ENCODE measurements around the gene SLC38A7. TPM values are rescaled to one million over a fixed set of nuclear protein-coding genes. Genes with fewer than 3 reads are reported as not detected.
A peak's percentile ranks its signal among the peaks of the same experiment; 100 is the strongest.
"Not testable (repeated sequence)": the region's sequence is repeated elsewhere in the genome, so short reads cannot be mapped to it uniquely, and the experiment has no call there.

Gene SLC38A7
- total RNA-seq, 1 donor from 2014 or later = 12.0 TPM

DNA sequence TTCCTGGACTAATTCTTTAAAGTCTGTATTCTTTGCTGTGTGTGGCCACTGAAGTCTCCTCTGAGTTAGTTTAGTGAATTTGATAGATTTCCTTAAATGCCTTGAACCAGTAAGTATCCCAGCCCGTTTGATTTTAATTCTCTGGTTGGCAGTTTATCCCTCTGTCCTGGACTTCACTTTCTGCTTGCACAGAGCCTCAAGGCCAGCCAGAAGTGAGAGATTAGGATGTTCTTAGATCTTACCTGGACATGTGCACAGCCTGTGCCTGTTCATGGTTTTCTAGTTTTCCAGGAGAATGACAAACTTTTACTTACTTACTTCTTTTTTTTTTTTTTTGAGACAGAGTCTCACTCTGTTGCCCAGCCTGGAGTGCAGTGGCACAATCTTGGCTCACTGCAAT is 10.8 kb upstream of the SLC38A7 start:
- TF ChIP-seq CTCF (conservative IDR thresholded peaks at IDR 0.05; ENCODE audit: low read depth, low read length) = no peak
- DNase-seq (ENCODE audit: low read depth) = no peak
- H3K4me3 ChIP-seq (ENCODE audit: low read depth, low read length) = no peak overlapping the region

GRCh38 chr16:58692450-58692849 is 7.9 kb upstream of the SLC38A7 start:
- no peak for DNase-seq (ENCODE audit: low read depth)
- no peak for TF ChIP-seq CTCF (conservative IDR thresholded peaks at IDR 0.05; ENCODE audit: low read depth, low read length)
- H3K4me3 ChIP-seq (ENCODE audit: low read depth, low read length) = no peak overlapping the region

- not testable (repeated sequence) for H3K4me3 ChIP-seq (ENCODE audit: low read depth, low read length); DNase-seq (ENCODE audit: low read depth)
These were observed 2.6 kb upstream of the SLC38A7 start for GRCh38 chr16:58686985-58687706.

DNA sequence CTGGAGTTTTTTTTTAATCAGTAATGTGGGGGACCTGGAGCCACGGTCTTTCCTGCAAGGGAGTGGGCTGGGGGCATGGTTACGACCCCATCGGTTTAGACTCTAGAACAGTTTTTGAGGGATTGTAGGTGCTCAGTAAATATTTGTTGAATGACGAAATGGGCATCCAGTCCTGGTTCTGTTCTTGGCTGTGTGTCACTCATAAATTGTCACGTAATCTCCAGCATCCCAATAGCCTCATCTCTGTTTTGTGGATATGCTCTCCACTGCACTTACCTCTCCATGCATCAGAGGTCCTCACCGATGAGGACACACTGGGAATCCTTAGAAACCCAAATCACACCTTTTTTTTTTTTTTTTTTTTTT is 497 bp upstream of the SLC38A7 start:
- TF ChIP-seq CTCF (conservative IDR thresholded peaks at IDR 0.05; ENCODE audit: low read depth, low read length) = no peak
- peak overlapping the region; percentile 99 for H3K4me3 ChIP-seq (ENCODE audit: low read depth, low read length)
- no peak for DNase-seq (ENCODE audit: low read depth)

- no peak for TF ChIP-seq CTCF (conservative IDR thresholded peaks at IDR 0.05; ENCODE audit: low read depth, low read length)
- peak overlapping the region; percentile 99 for H3K4me3 ChIP-seq (ENCODE audit: low read depth, low read length)
- DNase-seq (ENCODE audit: low read depth) = no peak
These were observed 593 bp downstream of the SLC38A7 start for GRCh38 chr16:58684001-58684353.

DNA sequence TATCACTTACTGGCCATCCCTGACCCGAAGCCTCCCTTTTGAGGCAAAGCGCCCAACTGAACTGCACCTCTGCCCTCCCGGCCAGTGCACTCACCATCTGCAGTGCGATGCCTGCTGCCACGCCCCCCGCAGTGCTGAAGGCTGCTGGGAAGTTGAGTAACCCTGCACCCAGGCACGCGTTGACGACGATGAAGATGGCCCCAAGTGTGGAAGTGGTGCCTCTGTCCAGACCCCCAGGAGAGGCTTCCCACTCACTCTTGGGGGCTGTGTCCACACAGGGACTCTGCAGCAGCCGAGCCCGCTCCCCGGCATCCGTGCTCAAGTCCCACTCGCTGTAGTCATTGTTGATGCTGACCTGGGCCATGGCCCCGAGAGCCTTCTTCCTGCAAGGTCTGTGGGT is 4.8 kb downstream of the SLC38A7 start:
- no peak for TF ChIP-seq CTCF (conservative IDR thresholded peaks at IDR 0.05; ENCODE audit: low read depth, low read length)
- no peak for DNase-seq (ENCODE audit: low read depth)

GRCh38 chr16:58678716-58679115 is 5.9 kb downstream of the SLC38A7 start:
- TF ChIP-seq CTCF (conservative IDR thresholded peaks at IDR 0.05; ENCODE audit: low read depth, low read length) = peak; percentile 77
- DNase-seq (ENCODE audit: low read depth) = no peak
- H3K4me3 ChIP-seq (ENCODE audit: low read depth, low read length) = no peak overlapping the region

More for the DNA sequence above, 4.8 kb downstream of the SLC38A7 start:
- H3K4me3 ChIP-seq (ENCODE audit: low read depth, low read length) = no peak overlapping the region

Measured in epithelial cell of proximal tubule (primary cell).